Bladder microvascular endothelial cell (primary cell): ENCODE measurements around the gene AP2B1. TPM values are rescaled to one million over a fixed set of nuclear protein-coding genes. Genes with fewer than 3 reads are reported as not detected.

Experiments
- total RNA-seq: library from RNA; depleted of rRNA; stranded (reverse); fragments of >200 nt; gene quantifications from 2 replicates; pipeline ENCODE4 v1.2.3, GENCODE V29; 2014

The AP2B1 gene
- total RNA-seq: 84.2 and 152 TPM in 2 replicates

DNA sequence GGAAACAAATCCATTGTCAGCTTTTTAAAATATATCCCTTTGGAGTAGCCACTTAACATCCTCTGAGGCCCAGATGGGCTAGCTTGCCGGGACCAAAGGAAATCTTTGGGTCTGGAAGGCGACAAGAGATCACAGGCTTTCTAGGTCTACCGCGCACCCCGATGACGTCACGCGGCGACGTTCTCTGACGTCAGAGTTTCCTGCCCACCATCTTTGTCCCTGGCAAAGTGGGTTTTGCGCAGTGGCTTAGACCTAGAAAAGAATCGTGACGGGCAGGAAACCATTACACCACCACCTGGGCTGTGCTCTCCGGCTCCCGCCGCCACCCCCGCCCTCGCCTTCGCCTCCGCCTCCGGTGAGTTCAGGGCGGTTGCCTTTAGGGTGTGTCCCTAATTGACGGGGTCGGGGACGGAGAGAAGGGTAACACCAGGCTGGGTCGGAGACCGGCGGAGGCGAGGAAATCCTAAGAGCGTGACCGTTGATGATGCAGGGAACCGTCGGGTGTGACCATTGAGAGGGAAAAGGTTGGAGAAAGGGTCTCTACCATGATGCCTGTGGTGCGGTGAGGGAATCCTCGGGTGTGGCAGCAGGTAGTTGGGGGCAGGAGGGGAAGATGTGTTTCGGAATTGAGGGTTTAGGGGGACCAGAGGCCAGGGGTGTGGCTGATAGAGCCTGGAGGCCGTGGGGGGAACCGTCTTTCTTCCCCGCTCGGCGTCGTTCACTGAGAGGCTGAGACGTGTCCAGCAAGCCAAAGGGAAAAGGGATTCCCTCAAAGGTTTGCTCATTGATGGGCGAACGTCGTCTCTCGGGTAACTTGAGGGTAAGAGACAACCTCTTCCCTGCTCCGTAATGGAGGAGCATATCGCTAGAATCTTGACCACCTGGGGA is at the start of gene AP2B1:
AP2B1 (plus strand) TSS at position 249 of the 888 bp plus-strand sequence. CDS start 6,709 bp downstream, outside the sequence.

DNA sequence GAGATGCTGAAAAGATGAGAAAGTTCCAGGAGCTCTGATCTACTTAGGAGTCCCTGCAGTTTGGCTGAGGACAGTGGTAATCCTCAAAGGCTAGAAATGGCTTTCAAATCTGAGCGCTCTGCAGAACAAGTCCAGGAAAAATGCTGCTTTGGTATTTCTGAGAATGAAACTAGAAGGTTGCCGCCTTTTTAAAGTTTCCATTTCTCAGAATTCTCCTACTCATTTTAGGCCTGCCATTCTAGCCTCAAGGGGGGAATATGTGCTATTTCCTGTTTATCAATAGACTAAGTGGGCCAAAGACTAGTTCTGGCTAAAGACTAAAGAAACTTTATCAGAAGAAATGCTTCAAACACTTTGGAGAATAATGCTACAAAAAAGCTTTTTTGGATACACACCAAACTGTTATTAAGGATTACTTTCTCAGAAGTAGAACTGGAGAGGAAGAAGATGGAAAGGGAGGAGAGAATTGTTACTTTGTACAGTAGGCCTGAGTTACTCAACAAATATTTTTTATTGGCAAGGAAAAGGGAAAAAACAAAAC is 49.5 kb upstream of the AP2B1 start, which contains the start of gene SLFN12L:
SLFN12L (minus strand) TSS at position 78 of the 541 bp plus-strand sequence. CDS start 15,314 bp downstream, outside the sequence.

DNA sequence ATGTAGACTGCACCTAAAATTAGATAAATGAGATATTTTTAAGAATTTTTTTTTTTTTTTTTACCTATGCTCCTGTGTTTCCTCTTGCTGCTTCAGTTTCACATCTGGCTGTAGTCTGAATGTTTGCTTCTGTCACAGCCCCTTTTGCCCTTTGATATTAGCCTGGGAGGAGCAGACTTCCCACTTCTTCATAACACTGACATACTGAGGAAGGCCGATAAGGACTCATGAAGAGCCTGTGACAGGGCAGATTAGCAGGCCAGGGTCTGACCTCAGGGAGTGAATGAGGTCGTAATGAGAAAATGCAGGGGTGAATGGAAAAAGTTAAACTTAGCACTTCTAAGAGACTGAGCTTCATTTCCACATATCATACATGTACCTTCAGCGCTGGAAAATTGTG is 26.4 kb upstream of the AP2B1 start, which contains the start of gene SLFN14:
SLFN14 (minus strand) TSS at position 117 of the 400 bp plus-strand sequence. CDS start 2,757 bp downstream, outside the sequence.

DNA sequence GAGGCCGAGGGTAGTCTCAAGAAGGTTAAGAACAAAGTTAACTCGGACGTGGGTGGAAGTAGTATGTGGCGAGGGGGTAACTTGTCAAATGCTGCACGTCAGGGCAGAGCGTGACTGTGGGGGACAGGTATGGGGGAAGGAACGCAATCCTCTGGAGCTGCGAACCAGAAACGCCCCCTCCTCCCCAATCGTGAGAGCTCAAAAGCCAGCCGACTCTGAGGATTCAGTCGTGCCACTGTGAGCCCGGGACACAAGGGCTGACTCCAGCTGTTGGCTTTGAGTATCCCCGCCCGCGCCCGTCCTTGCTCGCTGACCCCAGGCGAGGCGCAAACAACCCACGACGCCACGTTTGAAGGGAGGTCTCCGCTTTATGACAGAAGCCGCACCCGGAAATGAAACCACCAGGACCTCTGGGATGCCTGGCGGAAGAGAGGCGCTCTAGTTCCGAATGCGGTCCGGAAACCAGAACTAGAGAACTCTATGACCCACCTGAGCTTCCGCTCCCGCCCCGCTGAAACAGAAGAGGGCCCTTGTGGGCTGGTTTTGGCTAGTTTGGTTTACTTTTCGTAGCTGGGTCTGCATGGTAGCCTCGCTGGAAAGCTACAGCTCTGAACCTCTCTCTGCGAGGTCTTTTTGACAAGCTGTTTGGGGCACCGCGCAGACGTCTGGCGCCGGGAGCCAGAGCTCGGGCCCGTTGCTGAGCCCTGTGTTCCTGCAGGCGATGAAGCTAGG is 8.8 kb upstream of the AP2B1 start, which contains the start of gene PEX12:
PEX12 (minus strand) TSS at position 375 of the 732 bp plus-strand sequence. CDS start 550 bp downstream, outside the sequence.

DNA sequence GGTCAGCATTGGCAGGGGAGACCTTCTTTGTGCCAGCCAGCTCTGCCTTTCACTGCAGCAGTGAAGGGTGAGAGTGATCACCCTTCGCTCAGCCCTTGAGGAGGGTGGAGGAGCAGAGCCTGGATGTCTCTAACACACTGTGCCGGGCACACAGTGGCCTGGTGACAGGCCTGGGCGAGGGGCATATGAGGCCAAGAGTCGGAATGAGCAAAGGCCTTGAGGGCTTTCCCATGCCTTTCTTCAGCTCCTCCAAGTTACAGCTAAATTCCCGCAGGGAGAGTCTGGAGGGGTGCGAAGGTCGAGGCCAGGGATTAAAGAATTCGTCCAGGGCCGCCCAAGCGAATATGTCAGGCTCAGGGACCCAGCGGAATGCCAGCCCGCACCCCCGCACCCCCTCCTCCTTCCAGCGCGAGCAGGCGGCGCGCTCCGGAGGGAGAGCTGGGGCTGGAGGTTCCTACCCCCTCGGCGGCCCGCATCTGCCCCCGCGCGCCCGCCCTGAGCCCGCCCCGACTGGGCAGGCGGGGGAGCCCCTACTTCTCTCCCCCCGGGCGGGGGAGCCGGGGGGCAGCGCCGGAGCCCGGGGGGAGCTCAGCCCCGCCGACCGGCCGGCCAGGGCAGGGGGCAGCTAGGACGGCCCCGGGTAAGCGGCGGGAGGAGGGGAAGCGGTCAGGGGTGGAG is 144.3 kb downstream of the AP2B1 start, which contains the start of gene RASL10B:
RASL10B (plus strand) TSS at position 401 of the 678 bp plus-strand sequence. CDS start 3,546 bp downstream, outside the sequence.

DNA sequence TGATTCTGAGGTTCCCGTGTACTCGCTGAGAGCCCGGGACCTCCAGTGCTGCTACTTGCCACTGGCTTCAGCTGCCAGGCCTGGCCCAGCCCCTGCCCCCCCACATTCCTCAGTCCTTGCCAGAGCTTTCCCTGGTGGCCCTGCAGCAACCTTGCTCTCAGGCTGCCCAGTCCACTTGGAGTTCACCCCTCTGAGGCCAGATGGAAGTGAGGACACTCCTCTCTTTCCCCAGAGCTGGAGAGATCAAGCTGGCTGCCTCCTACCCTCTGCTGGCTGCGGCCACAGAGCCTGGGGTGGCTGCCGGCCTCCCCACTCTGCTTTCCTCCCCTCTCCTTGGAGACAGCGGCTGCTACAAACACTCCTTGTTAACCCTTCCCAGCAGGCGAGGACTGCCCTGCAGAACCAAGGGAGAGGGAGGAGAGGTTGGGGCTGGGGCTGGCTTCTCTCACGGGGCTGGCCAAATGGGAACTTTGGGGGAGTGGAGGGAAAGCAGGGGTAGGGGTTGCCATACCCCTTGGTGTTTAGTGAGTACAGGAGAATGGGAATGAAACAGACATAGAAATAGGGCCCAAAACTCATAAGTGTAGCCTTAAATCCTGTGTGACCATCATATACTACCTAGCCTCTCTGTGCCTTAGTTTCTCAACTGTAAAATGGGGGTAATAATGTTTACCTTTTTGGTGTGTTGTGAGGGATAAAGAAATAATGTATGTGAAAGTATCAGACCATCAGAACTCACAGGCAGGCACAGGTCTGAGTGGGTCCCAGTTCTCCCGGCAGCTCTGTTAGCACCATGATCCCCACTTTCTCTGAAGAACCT is 166.0 kb downstream of the AP2B1 start, which contains the start of gene GAS2L2:
GAS2L2 (minus strand) TSS at position 295 of the 820 bp plus-strand sequence. CDS start 389 bp downstream, outside the sequence.

DNA sequence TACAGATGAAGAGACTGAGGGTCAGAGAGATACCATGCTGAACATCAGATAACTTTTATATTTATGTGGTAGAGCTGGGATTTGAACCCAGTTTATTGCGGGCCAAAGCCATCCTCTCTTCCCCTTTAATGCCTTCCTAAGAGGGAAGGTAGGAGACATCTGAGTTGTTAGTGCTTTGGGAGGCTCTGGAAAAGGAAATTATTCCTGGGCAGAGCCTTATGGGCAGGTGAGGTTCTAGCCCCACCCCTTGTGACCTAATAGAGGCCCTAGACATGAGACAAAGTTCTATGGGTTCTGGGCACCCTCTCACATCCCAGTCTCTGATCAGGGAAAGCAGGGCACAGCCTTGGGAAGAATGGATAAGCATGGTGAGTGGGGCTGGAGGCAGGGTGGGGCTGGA is 173.5 kb downstream of the AP2B1 start, which contains the start of gene C17orf50:
C17orf50 (plus strand) TSS at position 301 of the 400 bp plus-strand sequence; CDS start at position 356, 55 bp downstream.

Other genes with a start within 250 kb of the AP2B1 start
- gene SLFN11, start 213.7 kb upstream of the AP2B1 start, total RNA-seq: 70.3 and 80.1 TPM in 2 replicates
- 36.1 and 87.1 TPM in 2 replicates for gene SLFN12, start 154.8 kb upstream of the AP2B1 start, total RNA-seq
- gene SLFN13, start 138.6 kb upstream of the AP2B1 start, total RNA-seq: 2.6 and 6.2 TPM in 2 replicates
- gene SLFN12L, start 49.6 kb upstream of the AP2B1 start, total RNA-seq: 0.16 and 0.25 TPM in 2 replicates
- not detected in 2 replicates for gene SLFN14, start 26.5 kb upstream of the AP2B1 start, total RNA-seq
- gene PEX12, start 8.8 kb upstream of the AP2B1 start, total RNA-seq: 2.1 and 4.1 TPM in 2 replicates
- gene RASL10B, start 144.3 kb downstream of the AP2B1 start, total RNA-seq: 0.57 TPM in 1 of 2 replicates, not detected in the other
- gene GAS2L2, start 165.9 kb downstream of the AP2B1 start, total RNA-seq: not detected in 2 replicates
- not detected in 2 replicates for gene C17orf50, start 173.6 kb downstream of the AP2B1 start, total RNA-seq
- 11.0 and 11.3 TPM in 2 replicates for gene MMP28, start 208.3 kb downstream of the AP2B1 start, total RNA-seq
- gene TAF15, start 222.2 kb downstream of the AP2B1 start, total RNA-seq: 41.4 and 138 TPM in 2 replicates